ENCODE data around the gene CSF3. TPM values are rescaled to one million over a fixed set of nuclear protein-coding genes. Genes with fewer than 3 reads are reported as not detected.

The CSF3 gene
- polyA plus RNA-seq, 1 donor from 2014 or later, result not detected

GRCh38 chr17:40014375-40014980 is 762 bp upstream of the CSF3 start:
- H3K27ac ChIP-seq (ENCODE audit: low read length), result no peak overlapping the region
- no peak overlapping the region for H2AFZ ChIP-seq (ENCODE audit: low read depth, low read length)
- no peaks in the 10 kb centered on the region for H3F3A ChIP-seq (ENCODE audit: insufficient read depth, low read length, poor library complexity, severe bottlenecking)
- no peak overlapping the region for H3K9ac ChIP-seq (ENCODE audit: low read length)
- H3K4me2 ChIP-seq (ENCODE audit: low read length), result no peak overlapping the region
- no peak overlapping the region for H3K4me3 ChIP-seq (ENCODE audit: low read length)
- H3K79me2 ChIP-seq (replicated peaks; ENCODE audit: insufficient read depth, low read length), result no peaks in the 10 kb centered on the region
- H3K9me2 ChIP-seq (ENCODE audit: insufficient read depth, low read length), result no peaks in the 10 kb centered on the region
- no peaks in the 10 kb centered on the region for H3K36me3 ChIP-seq (ENCODE audit: insufficient read depth, low read length)
- TF ChIP-seq CTCF (IDR thresholded peaks at IDR 0.05; ENCODE audit: poor library complexity, severe bottlenecking) (no peak), TAF1 (IDR thresholded peaks at IDR 0.05; ENCODE audit: low read depth) (no peak), RAD21 (conservative IDR thresholded peaks at IDR 0.05) (no peak), REST (IDR thresholded peaks at IDR 0.05; ENCODE audit: borderline replicate concordance) (no peak), EZH2 (IDR thresholded peaks at IDR 0.05; ENCODE audit: borderline replicate concordance, insufficient read depth, low read length, poor library complexity, severe bottlenecking) (no peak), MXI1 (conservative IDR thresholded peaks at IDR 0.05; ENCODE audit: poor library complexity, severe bottlenecking) (no peak), EP300 (conservative IDR thresholded peaks at IDR 0.05; ENCODE audit: poor library complexity, severe bottlenecking) (no peak), POLR2AphosphoS5 (IDR thresholded peaks at IDR 0.05) (no peak), SMC3 (conservative IDR thresholded peaks at IDR 0.05; ENCODE audit: poor library complexity) (no peak)
- no peaks in the 10 kb centered on the region for H4K20me1 ChIP-seq (ENCODE audit: insufficient read depth)
- H3K27me3 ChIP-seq (ENCODE audit: insufficient read depth, low read depth, low read length), result no peaks in the 10 kb centered on the region
- no peaks in the 10 kb centered on the region for H3K9me3 ChIP-seq (ENCODE audit: low read length)

- Histone ChIP-seq H3K4me3 (ENCODE audit: low read length) (no peak overlapping the region), H3K4me2 (ENCODE audit: low read length) (no peak overlapping the region), H3F3A (ENCODE audit: insufficient read depth, low read length, poor library complexity, severe bottlenecking) (no peaks in the 10 kb centered on the region), H3K9me2 (ENCODE audit: insufficient read depth, low read length) (no peaks in the 10 kb centered on the region), H3K9me3 (ENCODE audit: low read length) (no peaks in the 10 kb centered on the region), H3K27me3 (ENCODE audit: insufficient read depth, low read depth, low read length) (no peaks in the 10 kb centered on the region), H3K36me3 (ENCODE audit: insufficient read depth, low read length) (no peaks in the 10 kb centered on the region), H3K27ac (ENCODE audit: low read length) (no peak overlapping the region), H3K9ac (ENCODE audit: low read length) (no peak overlapping the region), H2AFZ (ENCODE audit: low read depth, low read length) (no peak overlapping the region), H4K20me1 (ENCODE audit: insufficient read depth) (no peaks in the 10 kb centered on the region), H3K79me2 (replicated peaks; ENCODE audit: insufficient read depth, low read length) (no peaks in the 10 kb centered on the region)
- TF ChIP-seq SMC3 (conservative IDR thresholded peaks at IDR 0.05; ENCODE audit: poor library complexity), result no peak
- no peak for TF ChIP-seq MXI1 (conservative IDR thresholded peaks at IDR 0.05; ENCODE audit: poor library complexity, severe bottlenecking)
- TF ChIP-seq CTCF (IDR thresholded peaks at IDR 0.05; ENCODE audit: poor library complexity, severe bottlenecking), result no peak
- no peak for TF ChIP-seq POLR2AphosphoS5 (IDR thresholded peaks at IDR 0.05)
- no peak for TF ChIP-seq RAD21 (conservative IDR thresholded peaks at IDR 0.05)
- TF ChIP-seq REST (IDR thresholded peaks at IDR 0.05; ENCODE audit: borderline replicate concordance), result no peak
- TF ChIP-seq TAF1 (IDR thresholded peaks at IDR 0.05; ENCODE audit: low read depth), result no peak
- TF ChIP-seq EP300 (conservative IDR thresholded peaks at IDR 0.05; ENCODE audit: poor library complexity, severe bottlenecking), result no peak
- TF ChIP-seq EZH2 (IDR thresholded peaks at IDR 0.05; ENCODE audit: borderline replicate concordance, insufficient read depth, low read length, poor library complexity, severe bottlenecking), result no peak
These were observed 1.1 kb downstream of the CSF3 start for GRCh38 chr17:40015998-40016985.

Data from neural cell (in vitro differentiated cells).